NCI-H1436 (cell line): ENCODE data around the gene IPO9.
"Not testable (repeated sequence)": the region's sequence is repeated elsewhere in the genome, so short reads cannot be mapped to it uniquely, and the experiment has no call there.

Source experiments
- DNase-seq: peaks from one replicate; lab custom pipeline; 2025; lab: John Stamatoyannopoulos, UW

The IPO9 gene

GRCh38 chr1:201889090-201889968 lies 60.4 kb downstream of the IPO9 start:
- DNase-seq, result no peak

GRCh38 chr1:201890223-201890622 lies 61.3 kb downstream of the IPO9 start:
- DNase-seq, result no peak

- DNase-seq, result no peak
Observed at GRCh38 chr1:201890806-201891450, 62.0 kb downstream of the IPO9 start.

- DNase-seq, result no peak
Observed at GRCh38 chr1:201891451-201892045, 62.6 kb downstream of the IPO9 start.

GRCh38 chr1:201892211-201892610 lies 63.3 kb downstream of the IPO9 start:
- no peak for DNase-seq

GRCh38 chr1:201893431-201893830 lies 64.5 kb downstream of the IPO9 start:
- DNase-seq, result no peak

GRCh38 chr1:201894343-201895119 lies 65.6 kb downstream of the IPO9 start:
- no peak for DNase-seq

- no peak for DNase-seq
Observed at GRCh38 chr1:201895120-201895665, 66.2 kb downstream of the IPO9 start.

GRCh38 chr1:201895913-201896807 lies 67.2 kb downstream of the IPO9 start:
- peak; percentile 92 for DNase-seq

GRCh38 chr1:201896951-201897391 lies 68.0 kb downstream of the IPO9 start:
- DNase-seq, result no peak

- no peak for DNase-seq
Observed at GRCh38 chr1:201898240-201898894, 69.4 kb downstream of the IPO9 start.

- DNase-seq, result no peak
Observed at GRCh38 chr1:201898992-201899391, 70.0 kb downstream of the IPO9 start.

- DNase-seq, result no peak
Observed at GRCh38 chr1:201899683-201900429, 70.9 kb downstream of the IPO9 start.

GRCh38 chr1:201900476-201900875 lies 71.5 kb downstream of the IPO9 start:
- no peak for DNase-seq

- DNase-seq, result not testable (repeated sequence)
Observed at GRCh38 chr1:201901036-201901435, 72.1 kb downstream of the IPO9 start.

GRCh38 chr1:201902198-201902597 lies 73.2 kb downstream of the IPO9 start:
- no peak for DNase-seq

- DNase-seq, result no peak
Observed at GRCh38 chr1:201903135-201903534, 74.2 kb downstream of the IPO9 start.

GRCh38 chr1:201904579-201904978 lies 75.6 kb downstream of the IPO9 start:
- DNase-seq, result no peak

- DNase-seq, result no peak
Observed at GRCh38 chr1:201905234-201905890, 76.4 kb downstream of the IPO9 start.
